Measurements from ENCODE around the gene PNLIPRP2.

PNLIPRP2 gene

DNA sequence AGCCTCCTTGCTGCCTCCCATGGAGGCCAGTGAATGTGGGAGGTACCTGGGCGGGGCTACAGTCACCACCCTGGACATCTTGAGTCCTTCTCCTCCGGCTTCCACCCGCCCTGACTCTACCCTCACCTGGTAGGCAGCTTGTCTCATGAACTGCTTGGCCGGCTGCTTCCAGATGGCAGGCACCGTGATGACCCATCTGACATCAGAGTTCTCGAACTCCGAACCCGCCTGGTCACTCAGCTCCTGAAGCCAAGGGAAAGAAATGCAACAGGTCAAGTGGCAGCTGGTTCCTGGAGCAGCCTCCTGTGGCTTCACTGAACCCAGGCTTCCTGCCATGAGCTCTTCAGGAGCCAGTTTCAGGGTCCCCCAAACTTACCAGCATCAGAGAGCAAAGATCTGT, 71.5 kb downstream of the PNLIPRP2 start:
- Histone ChIP-seq H2BK120ac (ENCODE audit: insufficient read depth, low read length, poor library complexity) (no peak overlapping the region), H3K36me3 (ENCODE audit: control insufficient read depth in 1 of 2, insufficient read depth in 2 of 2, low read length in 2 of 2) (no peaks in the 10 kb centered on the region), H3K79me2 (ENCODE audit: control insufficient read depth, insufficient read depth, low read length, poor library complexity) (no peaks in the 10 kb centered on the region), H3K4me3 (ENCODE audit: low read depth, low read length) (no peak overlapping the region), H3K23ac (ENCODE audit: low read length) (no peak overlapping the region), H3K4me1 (ENCODE audit: control insufficient read depth in 1 of 2, insufficient read depth in 2 of 2, low read length in 2 of 2) (peaks cover 0 to 2% of the 10 kb centered on the region in 2 experiments), H3K4me2 (ENCODE audit: low read length) (no peak overlapping the region), H4K12ac (ENCODE audit: low read depth, low read length) (no peak overlapping the region), H4K91ac (ENCODE audit: low read depth, low read length) (no peak overlapping the region), H4K8ac (ENCODE audit: low read depth, low read length) (no peak overlapping the region), H3K9ac (ENCODE audit: low read length) (no peak overlapping the region), H3K4ac (ENCODE audit: low read depth, low read length) (no peak overlapping the region), H3K27ac (ENCODE audit: low read depth, low read length) (no peak overlapping the region), H3K79me1 (ENCODE audit: low read length) (no peaks in the 10 kb centered on the region), H3K27me3 (ENCODE audit: insufficient read depth, low read length) (no peaks in the 10 kb centered on the region), H3K9me3 (ENCODE audit: insufficient read depth, low read depth, low read length) (no peaks in the 10 kb centered on the region), H2AK5ac (ENCODE audit: low read length) (no peak overlapping the region), H2AFZ (ENCODE audit: insufficient read depth, low read length, poor library complexity) (no peak overlapping the region), H2BK12ac (ENCODE audit: low read length) (no peak overlapping the region), H3K14ac (ENCODE audit: low read length) (no peak overlapping the region), H2BK5ac (ENCODE audit: low read depth, low read length, poor library complexity) (no peak overlapping the region), H3K18ac (ENCODE audit: low read length) (no peak overlapping the region)
- no peak for DNase-seq
- WGBS (ENCODE audit: extremely low coverage, insufficient coverage, insufficient read length), result no CpG with 5 or more reads among the region's 8 CpGs

DNA sequence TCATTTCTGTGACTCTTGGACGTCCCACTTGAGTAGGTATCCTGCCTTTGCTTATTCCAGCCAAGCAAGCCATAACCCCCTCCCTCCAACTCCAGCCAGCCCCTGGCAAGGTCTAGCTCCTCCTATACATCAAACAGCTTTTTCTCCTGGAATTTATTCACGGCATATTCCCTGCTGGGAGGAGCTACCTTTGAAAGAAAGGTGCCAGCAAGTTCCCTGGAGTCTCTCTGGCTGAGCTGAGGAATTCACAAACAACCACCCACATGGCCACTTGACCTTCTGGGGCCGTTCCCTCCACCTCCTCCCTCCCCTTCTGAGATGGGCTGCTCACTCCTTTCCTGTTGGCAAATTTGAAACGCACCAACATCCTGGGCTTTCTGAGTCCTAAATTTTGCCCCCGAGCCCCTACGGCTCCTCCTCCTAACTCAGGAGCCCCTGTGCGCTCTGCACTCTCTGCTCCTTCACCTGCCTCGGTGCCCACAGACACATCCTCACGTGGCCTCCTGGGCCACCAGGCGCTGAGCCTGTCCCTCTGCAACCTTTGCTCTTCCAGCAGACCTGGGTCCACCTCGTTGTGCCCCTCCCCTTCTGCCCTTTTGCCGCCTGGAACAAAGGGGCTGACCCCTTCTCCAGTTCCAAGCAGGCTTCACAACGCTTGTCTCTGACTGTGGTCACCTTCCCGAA, 73.6 kb downstream of the PNLIPRP2 start:
- H3K27ac ChIP-seq (ENCODE audit: low read depth, low read length), result no peak overlapping the region
- no peaks in the 10 kb centered on the region for H3K4me1 ChIP-seq (ENCODE audit: control insufficient read depth in 1 of 2, insufficient read depth in 2 of 2, low read length in 2 of 2)
- DNase-seq, result no peak
- H4K91ac ChIP-seq (ENCODE audit: low read depth, low read length), result no peak overlapping the region
- no peak overlapping the region for H3K23ac ChIP-seq (ENCODE audit: low read length)
- H3K14ac ChIP-seq (ENCODE audit: low read length), result no peak overlapping the region
- no peak overlapping the region for H2BK12ac ChIP-seq (ENCODE audit: low read length)
- H4K8ac ChIP-seq (ENCODE audit: low read depth, low read length), result no peak overlapping the region
- no peaks in the 10 kb centered on the region for H3K79me2 ChIP-seq (ENCODE audit: control insufficient read depth, insufficient read depth, low read length, poor library complexity)
- H4K12ac ChIP-seq (ENCODE audit: low read depth, low read length), result no peak overlapping the region
- H3K4me3 ChIP-seq (ENCODE audit: low read depth, low read length), result no peak overlapping the region
- H3K4me2 ChIP-seq (ENCODE audit: low read length), result no peak overlapping the region
- no peak overlapping the region for H3K18ac ChIP-seq (ENCODE audit: low read length)
- H3K27me3 ChIP-seq (ENCODE audit: insufficient read depth, low read length), result no peaks in the 10 kb centered on the region
- no peak overlapping the region for H2AK5ac ChIP-seq (ENCODE audit: low read length)
- no peak overlapping the region for H2BK120ac ChIP-seq (ENCODE audit: insufficient read depth, low read length, poor library complexity)
- no peaks in the 10 kb centered on the region for H3K9me3 ChIP-seq (ENCODE audit: insufficient read depth, low read depth, low read length)
- no peaks in the 10 kb centered on the region for H3K36me3 ChIP-seq (ENCODE audit: control insufficient read depth in 1 of 2, insufficient read depth in 2 of 2, low read length in 2 of 2)
- H2BK5ac ChIP-seq (ENCODE audit: low read depth, low read length, poor library complexity), result no peak overlapping the region
- H3K79me1 ChIP-seq (ENCODE audit: low read length), result no peaks in the 10 kb centered on the region
- H3K9ac ChIP-seq (ENCODE audit: low read length), result no peak overlapping the region
- no peak overlapping the region for H3K4ac ChIP-seq (ENCODE audit: low read depth, low read length)
- H2AFZ ChIP-seq (ENCODE audit: insufficient read depth, low read length, poor library complexity), result no peak overlapping the region
- WGBS (ENCODE audit: extremely low coverage, insufficient coverage, insufficient read length), result no CpG with 5 or more reads among the region's 14 CpGs
